Measurements from ENCODE around the gene FARS2. TPM values are rescaled to one million over a fixed set of nuclear protein-coding genes. Genes with fewer than 3 reads are reported as not detected.

Gene FARS2
- total and polyA plus RNA-seq, 7 experiments from 2014 or later, result 16.2 to 28.1 (median 20.8) TPM

DNA sequence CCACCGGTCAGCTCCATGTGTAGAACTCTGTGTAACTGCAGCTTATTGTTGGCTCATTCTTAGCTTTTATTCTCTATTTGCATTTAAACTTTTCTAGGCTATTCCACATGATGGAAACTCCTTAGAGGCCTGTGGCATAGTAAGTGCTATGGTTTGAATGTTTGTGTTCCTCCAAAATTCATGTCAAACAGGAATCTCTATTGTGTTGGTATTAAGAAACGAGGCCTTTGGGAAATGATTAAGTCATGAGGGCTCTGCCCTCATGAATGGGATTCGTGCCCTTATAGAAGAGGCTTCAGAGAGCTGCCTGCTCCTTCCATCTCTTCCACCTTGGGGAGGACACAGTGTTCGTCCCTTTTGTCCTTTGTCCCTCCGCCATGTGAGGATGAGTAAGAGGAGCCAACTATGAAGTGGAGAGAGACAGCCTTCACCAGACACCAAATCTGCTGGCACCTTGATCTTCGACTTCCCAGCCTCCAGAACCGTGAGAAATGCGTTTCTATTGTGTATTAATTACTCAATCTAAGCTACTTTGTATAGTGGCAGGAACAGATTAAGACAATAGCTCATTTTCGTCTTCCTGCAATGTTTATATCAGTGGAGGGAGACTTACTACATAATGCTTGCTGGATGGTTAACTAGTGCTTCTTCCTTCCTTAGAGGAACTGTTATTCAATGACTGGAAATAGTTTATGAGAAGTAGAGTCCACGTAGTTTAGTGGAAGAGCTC is 361.1 kb downstream of the FARS2 start:
- ChIA-PET POLR2A (interaction anchor here (1.5 kb wide), 1 partner anchor 11 kb away, joined by 3 read pairs; no protein-coding TSS in a partner anchor), CTCF (interaction anchor here (1.3 kb wide), 2 partner anchors 9 to 43 kb away, joined by 3 to 4 read pairs; no protein-coding TSS in a partner anchor)

GRCh38 chr6:5623769-5624168 is 362.5 kb downstream of the FARS2 start:
- Mint-ChIP-seq H3K4me1 (peaks cover 35 to 81% (median 68%) of the 10 kb centered on the region in 7 donors), H3K4me3 (no peak overlapping the region), H3K27me3 (no peaks in the 10 kb centered on the region), H3K36me3 (peaks cover 0 to 35% (median 6%) of the 10 kb centered on the region in 5 donors), H3K9me3 (peaks cover 0 to 1% (median 0%) of the 10 kb centered on the region in 11 donors), H3K27ac (peak overlapping the region in 4 of 9 donors; percentile 35 to 92 (median 86))
- Histone ChIP-seq H3K4me1 (ENCODE audit: control insufficient read depth in 2 of 2, insufficient read depth in 2 of 2, low read length in 2 of 2) (peaks cover 17 to 40% of the 10 kb centered on the region in 2 donors), H3K9me3 (ENCODE audit: control insufficient read depth in 2 of 3, low read length in 3 of 3) (no peaks in the 10 kb centered on the region), H3K36me3 (ENCODE audit: control insufficient read depth in 2 of 3, insufficient read depth in 3 of 3, low read length in 3 of 3) (no peaks in the 10 kb centered on the region), H3K27ac (ENCODE audit: low read depth, low read length) (no peak overlapping the region), H3K4me3 (ENCODE audit: low read length) (no peak overlapping the region), H3K27me3 (ENCODE audit: control insufficient read depth in 2 of 2, insufficient read depth in 2 of 2, low read length in 2 of 2) (no peaks in the 10 kb centered on the region)
- CTCF ChIA-PET, result no interaction called here
- no peak for DNase-seq
- no peak for ATAC-seq
- intact Hi-C loops (cut with micrococcal nuclease), result no loop called here
- POLR2A ChIA-PET, result interaction anchor here (0.7 kb wide), 1 partner anchor 12 kb away, joined by 3 read pairs; no protein-coding TSS in a partner anchor

More for the DNA sequence above, 361.1 kb downstream of the FARS2 start:
- H3K9me3 ChIP-seq (ENCODE audit: control insufficient read depth in 2 of 3, low read length in 3 of 3), result no peaks in the 10 kb centered on the region
- no peaks in the 10 kb centered on the region for H3K27me3 ChIP-seq (ENCODE audit: control insufficient read depth in 2 of 2, insufficient read depth in 2 of 2, low read length in 2 of 2)
- H3K36me3 ChIP-seq (ENCODE audit: control insufficient read depth in 2 of 3, insufficient read depth in 3 of 3, low read length in 3 of 3), result no peaks in the 10 kb centered on the region
- peak overlapping the region in 2 of 9 donors; percentile 2 to 71 for H3K27ac Mint-ChIP-seq
- peaks cover 0 to 32% (median 6%) of the 10 kb centered on the region in 5 donors for H3K36me3 Mint-ChIP-seq
- peaks cover 29 to 77% (median 64%) of the 10 kb centered on the region in 7 donors for H3K4me1 Mint-ChIP-seq
- DNase-seq, result no peak
- peaks cover 0 to 2% (median 0%) of the 10 kb centered on the region in 11 donors for H3K9me3 Mint-ChIP-seq
- intact Hi-C loops (cut with micrococcal nuclease), result no loop called here
- H3K4me3 ChIP-seq (ENCODE audit: low read length), result no peak overlapping the region
- H3K27me3 Mint-ChIP-seq, result no peaks in the 10 kb centered on the region
- H3K4me1 ChIP-seq (ENCODE audit: control insufficient read depth in 2 of 2, insufficient read depth in 2 of 2, low read length in 2 of 2), result peaks cover 19 to 38% of the 10 kb centered on the region in 2 donors
- ATAC-seq, result no peak
- H3K4me3 Mint-ChIP-seq, result no peak overlapping the region
- no peak overlapping the region for H3K27ac ChIP-seq (ENCODE audit: low read depth, low read length)

DNA sequence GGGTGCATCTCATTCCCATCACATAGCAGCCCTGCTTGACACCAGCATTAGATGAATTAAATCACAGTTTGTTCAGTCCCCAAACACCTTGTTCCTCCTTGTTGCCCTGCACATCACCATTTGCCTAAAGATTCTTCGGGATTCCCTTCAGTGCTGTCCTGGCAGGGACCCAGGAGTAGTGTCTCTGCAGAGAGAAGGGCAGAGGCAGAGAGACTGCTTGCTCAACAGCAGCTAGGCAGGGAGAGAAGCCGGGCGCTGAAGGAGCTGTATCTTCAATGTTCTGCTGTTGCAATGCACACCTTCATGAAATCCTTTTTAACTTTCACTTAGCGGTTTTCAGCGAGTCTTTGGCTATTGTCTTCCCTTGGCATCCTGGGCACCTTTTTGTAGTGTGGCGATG is 362.9 kb downstream of the FARS2 start:
- ATAC-seq (no peak), DNase-seq (no peak)
- Histone ChIP-seq H3K4me3 (ENCODE audit: low read length) (no peak overlapping the region), H3K4me1 (ENCODE audit: control insufficient read depth in 2 of 2, insufficient read depth in 2 of 2, low read length in 2 of 2) (peaks cover 13 to 35% of the 10 kb centered on the region in 2 donors), H3K36me3 (ENCODE audit: control insufficient read depth in 2 of 3, insufficient read depth in 3 of 3, low read length in 3 of 3) (no peaks in the 10 kb centered on the region), H3K9me3 (ENCODE audit: control insufficient read depth in 2 of 3, low read length in 3 of 3) (no peaks in the 10 kb centered on the region), H3K27ac (ENCODE audit: low read depth, low read length) (no peak overlapping the region), H3K27me3 (ENCODE audit: control insufficient read depth in 2 of 2, insufficient read depth in 2 of 2, low read length in 2 of 2) (no peaks in the 10 kb centered on the region)
- Mint-ChIP-seq H3K27ac (peak overlapping the region in 7 of 9 donors; percentile 3 to 95 (median 83)), H3K27me3 (no peaks in the 10 kb centered on the region), H3K36me3 (peaks cover 0 to 37% (median 8%) of the 10 kb centered on the region in 5 donors), H3K4me3 (no peak overlapping the region), H3K9me3 (no peaks in the 10 kb centered on the region), H3K4me1 (peaks cover 31 to 78% (median 66%) of the 10 kb centered on the region in 7 donors)
- ChIA-PET POLR2A (no interaction called here), CTCF (no interaction called here)
- intact Hi-C loops (cut with micrococcal nuclease), result no loop called here

DNA sequence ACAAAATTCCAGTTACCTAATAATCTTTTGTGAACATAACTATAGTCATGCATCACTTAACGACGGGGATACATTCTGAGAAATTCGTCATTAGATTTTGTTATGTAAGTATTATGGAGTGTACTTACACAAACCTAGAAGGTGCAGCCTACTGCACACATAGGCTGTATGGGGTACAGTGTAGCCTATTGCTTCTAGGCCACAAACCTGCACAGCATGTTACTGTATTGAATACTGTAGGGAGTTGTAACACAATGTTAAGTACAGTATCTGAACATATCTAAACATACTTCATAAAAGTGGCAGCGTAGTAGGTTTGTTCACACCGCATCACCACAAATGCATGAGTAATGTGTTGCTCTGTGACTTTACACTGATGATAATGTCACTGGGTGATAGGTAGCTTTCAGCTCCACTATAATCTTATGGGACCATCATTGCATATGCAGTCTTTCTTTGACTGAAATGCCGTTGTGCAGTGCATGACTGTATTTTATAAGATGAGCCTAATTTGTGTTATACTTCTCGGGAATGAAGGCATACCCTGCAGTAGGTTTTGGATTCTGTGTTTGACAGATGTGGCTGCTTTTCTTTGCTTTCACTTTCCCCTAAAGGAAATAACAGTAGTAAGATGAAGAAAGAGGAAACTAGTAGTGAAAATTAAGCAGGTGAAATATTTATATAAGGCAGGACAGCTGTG is 365.6 kb downstream of the FARS2 start:
- DNase-seq (peak in 6 of 9 donors; percentile 16 to 47 (median 34)), ATAC-seq (peak; percentile 71)
- ChIA-PET CTCF (interaction anchor here (0.6 kb wide), 2 partner anchors 54 to 439 kb away, joined by 3 read pairs; no protein-coding TSS in a partner anchor), POLR2A (interaction anchor here (0.6 kb wide), 1 partner anchor 47 kb away, joined by 3 read pairs; no protein-coding TSS in a partner anchor)
- Mint-ChIP-seq H3K9me3 (no peaks in the 10 kb centered on the region), H3K4me1 (peaks cover 23 to 61% (median 52%) of the 10 kb centered on the region in 7 donors), H3K36me3 (peaks cover 0 to 34% (median 11%) of the 10 kb centered on the region in 5 donors), H3K27me3 (peaks cover 0 to 4% (median 0%) of the 10 kb centered on the region in 5 donors), H3K27ac (peak overlapping the region; percentile 45 to 95 (median 85)), H3K4me3 (peak overlapping the region in 9 of 10 donors; percentile 56 to 78 (median 70))
- Histone ChIP-seq H3K36me3 (ENCODE audit: control insufficient read depth in 2 of 3, insufficient read depth in 3 of 3, low read length in 3 of 3) (no peaks in the 10 kb centered on the region), H3K27ac (ENCODE audit: low read depth, low read length) (peak overlapping the region; percentile 52), H3K4me3 (ENCODE audit: low read length) (peak overlapping the region; percentile 38), H3K4me1 (ENCODE audit: control insufficient read depth in 2 of 2, insufficient read depth in 2 of 2, low read length in 2 of 2) (peaks cover 9 to 26% of the 10 kb centered on the region in 2 donors), H3K9me3 (ENCODE audit: control insufficient read depth in 2 of 3, low read length in 3 of 3) (no peaks in the 10 kb centered on the region), H3K27me3 (ENCODE audit: control insufficient read depth in 2 of 2, insufficient read depth in 2 of 2, low read length in 2 of 2) (no peaks in the 10 kb centered on the region)
- intact Hi-C loops (cut with micrococcal nuclease), result loop anchor here (1.0 to 5.0 kb wide), 2 partner anchors 38 to 355 kb away; no protein-coding TSS in a partner anchor

- CTCF ChIA-PET, result no interaction called here
- ATAC-seq, result no peak
These were observed 369.3 kb downstream of the FARS2 start for GRCh38 chr6:5630636-5631035.

GRCh38 chr6:5632348-5632935 is 371.1 kb downstream of the FARS2 start:
- peaks cover 0 to 24% (median 22%) of the 10 kb centered on the region in 5 donors for H3K36me3 Mint-ChIP-seq
- CTCF ChIA-PET, result no interaction called here
- H3K27me3 Mint-ChIP-seq, result peaks cover 0 to 4% (median 0%) of the 10 kb centered on the region in 5 donors
- Histone ChIP-seq H3K4me1 (ENCODE audit: control insufficient read depth in 2 of 2, insufficient read depth in 2 of 2, low read length in 2 of 2) (peaks cover 0 to 4% of the 10 kb centered on the region in 2 donors), H3K27me3 (ENCODE audit: control insufficient read depth in 2 of 2, insufficient read depth in 2 of 2, low read length in 2 of 2) (no peaks in the 10 kb centered on the region), H3K27ac (ENCODE audit: low read depth, low read length) (no peak overlapping the region), H3K36me3 (ENCODE audit: control insufficient read depth in 2 of 3, insufficient read depth in 3 of 3, low read length in 3 of 3) (no peaks in the 10 kb centered on the region), H3K9me3 (ENCODE audit: control insufficient read depth in 2 of 3, low read length in 3 of 3) (no peaks in the 10 kb centered on the region), H3K4me3 (ENCODE audit: low read length) (no peak overlapping the region)
- POLR2A ChIA-PET, result interaction anchor here (1.5 kb wide), 1 partner anchor 10 kb away, joined by 3 read pairs; no protein-coding TSS in a partner anchor
- intact Hi-C loops (cut with micrococcal nuclease), result no loop called here
- peaks cover 7 to 21% (median 15%) of the 10 kb centered on the region in 7 donors for H3K4me1 Mint-ChIP-seq
- ATAC-seq (no peak), DNase-seq (no peak)
- peak overlapping the region in 2 of 9 donors; percentile 15 to 33 for H3K27ac Mint-ChIP-seq
- H3K9me3 Mint-ChIP-seq, result no peaks in the 10 kb centered on the region
- no peak overlapping the region for H3K4me3 Mint-ChIP-seq

More at GRCh38 chr6:5630636-5631035, 369.3 kb downstream of the FARS2 start:
- Histone ChIP-seq H3K4me3 (ENCODE audit: low read length) (no peak overlapping the region), H3K4me1 (ENCODE audit: control insufficient read depth in 2 of 2, insufficient read depth in 2 of 2, low read length in 2 of 2) (peaks cover 9 to 21% of the 10 kb centered on the region in 2 donors), H3K9me3 (ENCODE audit: control insufficient read depth in 2 of 3, low read length in 3 of 3) (no peaks in the 10 kb centered on the region), H3K27ac (ENCODE audit: low read depth, low read length) (no peak overlapping the region), H3K27me3 (ENCODE audit: control insufficient read depth in 2 of 2, insufficient read depth in 2 of 2, low read length in 2 of 2) (no peaks in the 10 kb centered on the region), H3K36me3 (ENCODE audit: control insufficient read depth in 2 of 3, insufficient read depth in 3 of 3, low read length in 3 of 3) (no peaks in the 10 kb centered on the region)
- no peaks in the 10 kb centered on the region for H3K9me3 Mint-ChIP-seq
- POLR2A ChIA-PET, result interaction anchor here (0.6 kb wide), 1 partner anchor 33 kb away, joined by 3 read pairs; no protein-coding TSS in a partner anchor
- no peak overlapping the region for H3K27ac Mint-ChIP-seq
- peaks cover 0 to 23% (median 13%) of the 10 kb centered on the region in 5 donors for H3K36me3 Mint-ChIP-seq
- DNase-seq, result no peak
- H3K4me1 Mint-ChIP-seq, result peaks cover 19 to 39% (median 33%) of the 10 kb centered on the region in 7 donors
- no peak overlapping the region for H3K4me3 Mint-ChIP-seq
- intact Hi-C loops (cut with micrococcal nuclease), result no loop called here
- peaks cover 0 to 4% (median 0%) of the 10 kb centered on the region in 5 donors for H3K27me3 Mint-ChIP-seq

Measured in naive thymus-derived CD4-positive, alpha-beta T cell (primary cell).